Neuronal stem cell (in vitro differentiated cells): ENCODE measurements around the gene OSBPL6.

Experiments used
- DNase-seq: peaks from one replicate; pipeline ENCODE4 v3.0.0-alpha.2; 2013; ENCODE audit warnings: low spot score
- H2AFZ ChIP-seq: one replicate; pipeline ENCODE4 v1.6.1; 2013; ENCODE audit warnings: mild to moderate bottlenecking, low read length, inconsistent platforms
- H2AK5ac ChIP-seq: 2 replicates; pipeline ENCODE4 v1.6.1; 2013; ENCODE audit warnings: low read depth, mild to moderate bottlenecking, inconsistent platforms, low read length, moderate library complexity, mixed read lengths
- H2BK120ac ChIP-seq: 2 replicates; pipeline ENCODE4 v1.6.1; 2013; ENCODE audit warnings: low read depth, mild to moderate bottlenecking, inconsistent platforms, low read length, moderate library complexity, mixed read lengths
- H2BK12ac ChIP-seq: one replicate; pipeline ENCODE4 v1.6.1; 2013; ENCODE audit warnings: low read length, inconsistent platforms
- H2BK15ac ChIP-seq: 2 replicates; pipeline ENCODE4 v1.6.1; 2013; ENCODE audit warnings: mild to moderate bottlenecking, low read length, inconsistent platforms, mixed read lengths
- H2BK5ac ChIP-seq: one replicate; pipeline ENCODE4 v1.6.1; 2013; ENCODE audit warnings: inconsistent platforms, mild to moderate bottlenecking, low read length, moderate library complexity
- H3K14ac ChIP-seq: one replicate; pipeline ENCODE4 v1.6.1; 2013; ENCODE audit warnings: low read length, inconsistent platforms
- H3K18ac ChIP-seq: 2 replicates; pipeline ENCODE4 v1.6.1; 2013; ENCODE audit warnings: low read length, inconsistent platforms
- H3K23ac ChIP-seq: 2 replicates; pipeline ENCODE4 v1.6.1; 2013; ENCODE audit warnings: low read depth, mild to moderate bottlenecking, mixed read lengths, low read length, inconsistent platforms; ENCODE audit not compliant: poor library complexity
- H3K27ac ChIP-seq: replicated peaks from 3 replicates; pipeline ENCODE4 v1.5.1; 2013; ENCODE audit warnings: low read length, inconsistent platforms
- H3K27me3 ChIP-seq, 3 experiments: 2 replicates each; pipeline ENCODE4 v1.6.1; 2013; ENCODE audit warnings: low read length in 3 of 3, mild to moderate bottlenecking in 2 of 3, inconsistent platforms in 1 of 3, low read depth in 1 of 3, mixed read lengths in 1 of 3, moderate library complexity in 1 of 3; ENCODE audit not compliant: control insufficient read depth in 3 of 3, insufficient read depth in 3 of 3
- H3K36me3 ChIP-seq, 2 donors: replicated peaks in 1 of 2; 2 replicates each; pipeline ENCODE4 v1.6.1; 2013; ENCODE audit warnings: low read length in 2 of 2; ENCODE audit not compliant: control insufficient read depth in 2 of 2, insufficient read depth in 2 of 2
- H3K4ac ChIP-seq: 2 replicates; pipeline ENCODE4 v1.6.1; 2013; ENCODE audit warnings: inconsistent platforms, mild to moderate bottlenecking, low read length, moderate library complexity
- H3K4me1 ChIP-seq, 2 donors: 1 replicate in 1 of 2; 2 replicates in 1 of 2; pipeline ENCODE4 v1.6.1; 2013; ENCODE audit warnings: low read length in 2 of 2, low read depth in 1 of 2; ENCODE audit not compliant: control insufficient read depth in 2 of 2, insufficient read depth in 1 of 2
- H3K4me2 ChIP-seq: one replicate; pipeline ENCODE4 v1.6.1; 2013; ENCODE audit warnings: mild to moderate bottlenecking, low read length, inconsistent platforms; ENCODE audit not compliant: insufficient read depth, poor library complexity, severe bottlenecking
- H3K4me3 ChIP-seq, 2 donors: 2 replicates each; pipeline ENCODE4 v1.5.1; 2013; ENCODE audit warnings: low read length in 2 of 2, mild to moderate bottlenecking in 2 of 2, inconsistent platforms in 1 of 2, moderate library complexity in 1 of 2
- H3K79me1 ChIP-seq: one replicate; pipeline ENCODE4 v1.6.1; 2013; ENCODE audit warnings: low read depth, mild to moderate bottlenecking, inconsistent platforms, low read length, moderate library complexity
- H3K9ac ChIP-seq: one replicate; pipeline ENCODE4 v1.6.1; 2013; ENCODE audit warnings: mild to moderate bottlenecking, low read depth, low read length, inconsistent platforms; ENCODE audit not compliant: poor library complexity
- H3K9me3 ChIP-seq, 2 donors: replicated peaks in 1 of 2; 2 replicates each; pipeline versions ENCODE3 to v1.6.1; 2013; ENCODE audit warnings: low read length in 2 of 2, mild to moderate bottlenecking in 2 of 2, inconsistent platforms in 1 of 2, low read depth in 1 of 2, mixed read lengths in 1 of 2, moderate library complexity in 1 of 2; ENCODE audit not compliant: control insufficient read depth in 2 of 2, insufficient read depth in 1 of 2
- H4K8ac ChIP-seq: one replicate; pipeline ENCODE4 v1.6.1; 2013; ENCODE audit warnings: low read depth, mild to moderate bottlenecking, inconsistent platforms, low read length, moderate library complexity
- H4K91ac ChIP-seq: one replicate; pipeline ENCODE4 v1.6.1; 2013; ENCODE audit warnings: low read length, low read depth, mild to moderate bottlenecking, inconsistent platforms; ENCODE audit not compliant: poor library complexity
- WGBS, 2 donors: extraction: QIAGEN DNeasy Blood & Tissue Kit; methylation state at CpG; one replicate each; pipeline ENCODE4 v1.1.7; 2013; ENCODE audit warnings: missing lambda C conversion rate in 2 of 2, mixed read lengths in 1 of 2; ENCODE audit not compliant: insufficient read length in 2 of 2, insufficient replicate concordance in 1 of 2; ENCODE audit errors: extremely low coverage in 2 of 2; 5-methylcytosine and 5-hydroxymethylcytosine counted together

The OSBPL6 gene

GRCh38 chr2:178280244-178280852 lies 86.0 kb downstream of the OSBPL6 start:
- no peak overlapping the region for H4K91ac ChIP-seq
- no peak overlapping the region for H3K4me3 ChIP-seq
- no peak overlapping the region for H2BK120ac ChIP-seq
- H3K79me1 ChIP-seq = no peaks in the 10 kb centered on the region
- H3K27me3 ChIP-seq = no peaks in the 10 kb centered on the region
- no peaks in the 10 kb centered on the region for H3K36me3 ChIP-seq
- no peak overlapping the region for H2AK5ac ChIP-seq
- no peaks in the 10 kb centered on the region for H3K9me3 ChIP-seq
- no peak overlapping the region for H3K14ac ChIP-seq
- H3K27ac ChIP-seq = no peak overlapping the region
- H3K4me1 ChIP-seq = peaks cover 4 to 13% of the 10 kb centered on the region in 2 donors
- H2BK12ac ChIP-seq = no peak overlapping the region
- H3K18ac ChIP-seq = no peak overlapping the region
- H2BK15ac ChIP-seq = no peak overlapping the region
- H4K8ac ChIP-seq = no peak overlapping the region
- H3K9ac ChIP-seq = no peak overlapping the region
- no peak overlapping the region for H3K23ac ChIP-seq
- WGBS, 2 donors = no CpG with 5 or more reads among the region's 4 CpGs
- DNase-seq = no peak
- H3K4me2 ChIP-seq = no peak overlapping the region
- no peak overlapping the region for H2AFZ ChIP-seq
- no peak overlapping the region for H2BK5ac ChIP-seq
- H3K4ac ChIP-seq = no peak overlapping the region

DNA sequence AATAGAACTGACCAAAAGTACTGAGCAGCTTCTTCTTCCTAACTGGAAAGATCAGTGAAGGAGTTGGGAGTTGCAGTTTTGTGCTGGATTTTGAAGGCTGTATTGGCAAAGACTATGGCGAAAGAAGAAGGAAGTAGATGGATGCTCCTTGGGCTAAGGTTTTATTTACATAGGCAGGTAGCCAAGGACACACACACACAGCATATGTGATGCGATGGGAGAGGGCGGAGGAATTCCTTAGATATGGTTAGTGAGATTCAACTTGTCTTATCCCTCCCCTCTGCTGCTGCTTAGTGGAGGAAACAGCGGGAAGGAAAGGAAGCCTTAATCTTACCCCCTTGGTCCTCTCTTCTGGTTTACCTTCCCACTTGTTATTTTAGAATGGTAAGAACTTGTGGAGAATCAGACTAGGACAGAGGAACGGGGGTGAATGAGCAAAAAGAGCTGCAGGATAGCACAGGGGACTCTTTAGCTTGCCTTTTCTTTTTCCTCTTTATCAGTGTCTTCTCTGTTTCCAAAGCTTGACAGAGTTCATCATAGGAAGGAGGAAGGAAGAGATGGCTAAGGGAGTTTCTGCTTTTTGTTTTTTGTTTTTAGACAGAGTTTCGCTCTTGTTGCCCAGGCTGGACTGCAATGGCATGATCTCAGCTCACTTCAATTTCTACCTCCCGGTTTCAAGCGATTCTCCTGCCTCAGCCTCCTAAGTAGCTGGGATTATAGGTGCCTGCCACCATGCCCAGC lies 87.9 kb downstream of the OSBPL6 start:
- Histone ChIP-seq H3K36me3 (peaks cover 0 to 3% of the 10 kb centered on the region in 2 donors), H3K4me3 (no peak overlapping the region), H4K8ac (no peak overlapping the region), H2BK5ac (no peak overlapping the region), H3K4me1 (peaks cover 4 to 13% of the 10 kb centered on the region in 2 donors), H3K4ac (no peak overlapping the region), H3K27me3 (no peaks in the 10 kb centered on the region), H3K4me2 (no peak overlapping the region), H3K23ac (no peak overlapping the region), H2BK15ac (no peak overlapping the region), H3K27ac (no peak overlapping the region), H3K14ac (no peak overlapping the region), H2AFZ (no peak overlapping the region), H2BK120ac (no peak overlapping the region), H3K9me3 (no peaks in the 10 kb centered on the region), H2AK5ac (no peak overlapping the region), H3K9ac (no peak overlapping the region), H2BK12ac (no peak overlapping the region), H4K91ac (no peak overlapping the region), H3K18ac (no peak overlapping the region), H3K79me1 (no peaks in the 10 kb centered on the region)
- WGBS, 2 donors = no CpG with 5 or more reads among the region's 8 CpGs
- no peak for DNase-seq

GRCh38 chr2:178283341-178283918 lies 89.1 kb downstream of the OSBPL6 start:
- no peak overlapping the region for H3K14ac ChIP-seq
- H3K27me3 ChIP-seq = no peaks in the 10 kb centered on the region
- no peak overlapping the region for H2BK12ac ChIP-seq
- no CpG with 5 or more reads among the region's 3 CpGs for WGBS, 2 donors
- H3K18ac ChIP-seq = no peak overlapping the region
- no peak overlapping the region for H4K8ac ChIP-seq
- H2BK120ac ChIP-seq = no peak overlapping the region
- no peaks in the 10 kb centered on the region for H3K79me1 ChIP-seq
- no peak for DNase-seq
- H3K4ac ChIP-seq = no peak overlapping the region
- H3K4me1 ChIP-seq = peaks cover 0 to 7% of the 10 kb centered on the region in 2 donors
- no peak overlapping the region for H3K4me3 ChIP-seq
- no peak overlapping the region for H4K91ac ChIP-seq
- no peak overlapping the region for H2AK5ac ChIP-seq
- H2BK5ac ChIP-seq = no peak overlapping the region
- peaks cover 0 to 3% of the 10 kb centered on the region in 2 donors for H3K36me3 ChIP-seq
- H2BK15ac ChIP-seq = no peak overlapping the region
- no peak overlapping the region for H3K27ac ChIP-seq
- no peak overlapping the region for H2AFZ ChIP-seq
- no peak overlapping the region for H3K23ac ChIP-seq
- no peak overlapping the region for H3K4me2 ChIP-seq
- no peaks in the 10 kb centered on the region for H3K9me3 ChIP-seq
- no peak overlapping the region for H3K9ac ChIP-seq

- Histone ChIP-seq H2BK5ac (no peak overlapping the region), H3K4ac (no peak overlapping the region), H3K4me1 (peaks cover 0 to 4% of the 10 kb centered on the region in 2 donors), H2BK15ac (no peak overlapping the region), H3K9me3 (peaks cover 0 to under 1% of the 10 kb centered on the region in 2 donors), H2AK5ac (no peak overlapping the region), H3K36me3 (peaks cover 0 to 3% of the 10 kb centered on the region in 2 donors), H3K79me1 (no peaks in the 10 kb centered on the region), H2AFZ (no peak overlapping the region), H3K27ac (no peak overlapping the region), H4K91ac (no peak overlapping the region), H3K27me3 (no peaks in the 10 kb centered on the region), H3K14ac (no peak overlapping the region), H3K4me3 (no peak overlapping the region), H3K4me2 (no peak overlapping the region), H3K9ac (no peak overlapping the region), H2BK120ac (no peak overlapping the region), H3K23ac (no peak overlapping the region), H4K8ac (no peak overlapping the region), H3K18ac (no peak overlapping the region), H2BK12ac (no peak overlapping the region)
- WGBS, 2 donors = no CpG with 5 or more reads among the region's 4 CpGs
- no peak for DNase-seq
Observed at GRCh38 chr2:178284613-178285286, 90.4 kb downstream of the OSBPL6 start.
